ENCODE results near the gene LGMN. TPM values are rescaled to one million over a fixed set of nuclear protein-coding genes. Genes with fewer than 3 reads are reported as not detected.

LGMN gene
- total RNA-seq, 2 experiments from 2014 or later: 3.2 to 5.6 TPM

GRCh38 chr14:92740440-92740839 lies 8.0 kb downstream of the LGMN start:
- CTCF ChIA-PET: interaction anchor here (0.5 kb wide), 1 partner anchor 1734 kb away, joined by 3 read pairs; no protein-coding TSS in a partner anchor
- Mint-ChIP-seq H3K9me3 (ENCODE audit: low read depth) (no peaks in the 10 kb centered on the region), H3K36me3 (ENCODE audit: low read depth) (no peaks in the 10 kb centered on the region), H3K27me3 (no peaks in the 10 kb centered on the region), H3K4me1 (peaks cover 11% of the 10 kb centered on the region), H3K4me3 (no peak overlapping the region), H3K27ac (no peak overlapping the region)
- no peak for ATAC-seq
- intact Hi-C loops (cut with DNase I, micrococcal nuclease): no loop called here
- no peak for DNase-seq
- POLR2A ChIA-PET: no interaction called here

- H3K36me3 Mint-ChIP-seq (ENCODE audit: low read depth): no peaks in the 10 kb centered on the region
- no peaks in the 10 kb centered on the region for H3K27me3 Mint-ChIP-seq
- ATAC-seq (no peak), DNase-seq (no peak)
- CTCF ChIA-PET: no interaction called here
- H3K27ac Mint-ChIP-seq: no peak overlapping the region
- no peak overlapping the region for H3K4me3 Mint-ChIP-seq
- peaks cover 11% of the 10 kb centered on the region for H3K4me1 Mint-ChIP-seq
- POLR2A ChIA-PET: no interaction called here
- no peaks in the 10 kb centered on the region for H3K9me3 Mint-ChIP-seq (ENCODE audit: low read depth)
- intact Hi-C loops (cut with DNase I, micrococcal nuclease): no loop called here
These were observed 10.7 kb downstream of the LGMN start for GRCh38 chr14:92737619-92738188.

- H3K27me3 Mint-ChIP-seq: peaks cover 2% of the 10 kb centered on the region
- intact Hi-C loops (cut with DNase I, micrococcal nuclease): no loop called here
- peaks cover 11% of the 10 kb centered on the region for H3K4me1 Mint-ChIP-seq
- peaks cover 4% of the 10 kb centered on the region for H3K36me3 Mint-ChIP-seq (ENCODE audit: low read depth)
- POLR2A ChIA-PET: no interaction called here
- CTCF ChIA-PET: no interaction called here
- H3K27ac Mint-ChIP-seq: no peak overlapping the region
- no peak for DNase-seq
- ATAC-seq: peak; percentile 42
- H3K9me3 Mint-ChIP-seq (ENCODE audit: low read depth): no peaks in the 10 kb centered on the region
- H3K4me3 Mint-ChIP-seq: no peak overlapping the region
These were observed 11.2 kb downstream of the LGMN start for GRCh38 chr14:92737206-92737605.

GRCh38 chr14:92735344-92735743 lies 13.1 kb downstream of the LGMN start:
- H3K9me3 Mint-ChIP-seq (ENCODE audit: low read depth): peaks cover 1% of the 10 kb centered on the region
- no peak for ATAC-seq
- H3K27ac Mint-ChIP-seq: no peak overlapping the region
- CTCF ChIA-PET: no interaction called here
- intact Hi-C loops (cut with DNase I, micrococcal nuclease): no loop called here
- POLR2A ChIA-PET: interaction anchor here (0.6 kb wide), 1 partner anchor 200 kb away, joined by 3 read pairs; no protein-coding TSS in a partner anchor
- DNase-seq: no peak
- peaks cover 11% of the 10 kb centered on the region for H3K4me1 Mint-ChIP-seq
- peaks cover 18% of the 10 kb centered on the region for H3K36me3 Mint-ChIP-seq (ENCODE audit: low read depth)
- no peak overlapping the region for H3K4me3 Mint-ChIP-seq
- peaks cover 5% of the 10 kb centered on the region for H3K27me3 Mint-ChIP-seq

GRCh38 chr14:92734618-92735017 lies 13.8 kb downstream of the LGMN start:
- intact Hi-C loops (cut with DNase I, micrococcal nuclease): no loop called here
- ATAC-seq (no peak), DNase-seq (no peak)
- Mint-ChIP-seq H3K36me3 (ENCODE audit: low read depth) (peaks cover 19% of the 10 kb centered on the region), H3K4me1 (peaks cover 19% of the 10 kb centered on the region), H3K27me3 (peaks cover 5% of the 10 kb centered on the region), H3K4me3 (no peak overlapping the region), H3K9me3 (ENCODE audit: low read depth) (peaks cover 1% of the 10 kb centered on the region), H3K27ac (no peak overlapping the region)
- POLR2A ChIA-PET: no interaction called here
- CTCF ChIA-PET: interaction anchor here (1.3 kb wide), 1 partner anchor 48 kb away, joined by 4 read pairs; no protein-coding TSS in a partner anchor

GRCh38 chr14:92733007-92733406 lies 15.4 kb downstream of the LGMN start:
- no peak for ATAC-seq

GRCh38 chr14:92731622-92732115 lies 16.8 kb downstream of the LGMN start:
- intact Hi-C loops (cut with DNase I, micrococcal nuclease): loop anchor here in 1 of 2 experiments (2.0 kb wide), 2 partner anchors 17 to 39 kb away; partner anchors contain the start of gene LGMN
- DNase-seq (no peak), ATAC-seq (no peak)
- peaks cover 22% of the 10 kb centered on the region for H3K36me3 Mint-ChIP-seq (ENCODE audit: low read depth)
- ChIA-PET CTCF (no interaction called here), POLR2A (no interaction called here)
- H3K4me1 Mint-ChIP-seq: peaks cover 19% of the 10 kb centered on the region
- no peak overlapping the region for H3K27ac Mint-ChIP-seq
- H3K9me3 Mint-ChIP-seq (ENCODE audit: low read depth): peaks cover 1% of the 10 kb centered on the region
- H3K4me3 Mint-ChIP-seq: no peak overlapping the region
- H3K27me3 Mint-ChIP-seq: peaks cover 5% of the 10 kb centered on the region

More at GRCh38 chr14:92733007-92733406, 15.4 kb downstream of the LGMN start:
- DNase-seq: no peak
- Mint-ChIP-seq H3K36me3 (ENCODE audit: low read depth) (peaks cover 19% of the 10 kb centered on the region), H3K27me3 (peaks cover 5% of the 10 kb centered on the region), H3K27ac (no peak overlapping the region), H3K9me3 (ENCODE audit: low read depth) (peaks cover 1% of the 10 kb centered on the region), H3K4me3 (no peak overlapping the region), H3K4me1 (peaks cover 29% of the 10 kb centered on the region)
- ChIA-PET POLR2A (no interaction called here), CTCF (interaction anchor here (0.7 to 1.2 kb wide), 3 partner anchors 8 to 472 kb away, joined by 3 to 4 read pairs (median 3); no protein-coding TSS in a partner anchor)
- intact Hi-C loops (cut with DNase I, micrococcal nuclease): no loop called here

GRCh38 chr14:92729634-92730358 lies 18.6 kb downstream of the LGMN start:
- peaks cover 5% of the 10 kb centered on the region for H3K27me3 Mint-ChIP-seq
- POLR2A ChIA-PET: no interaction called here
- peak overlapping the region; percentile 24 for H3K27ac Mint-ChIP-seq
- peaks cover 1% of the 10 kb centered on the region for H3K9me3 Mint-ChIP-seq (ENCODE audit: low read depth)
- ATAC-seq: peak; percentile 37
- H3K36me3 Mint-ChIP-seq (ENCODE audit: low read depth): peaks cover 22% of the 10 kb centered on the region
- DNase-seq: peak; percentile 58
- peaks cover 20% of the 10 kb centered on the region for H3K4me1 Mint-ChIP-seq
- peak overlapping the region; percentile 5 for H3K4me3 Mint-ChIP-seq
- intact Hi-C loops (cut with DNase I, micrococcal nuclease): loop anchor here (1.0 to 2.0 kb wide), 3 partner anchors 19 to 41 kb away; partner anchors contain the start of gene LGMN (in 2 of the 2)
- CTCF ChIA-PET: interaction anchor here (1.0 to 1.4 kb wide), 2 partner anchors 20 to 54 kb away, joined by 3 read pairs; no protein-coding TSS in a partner anchor

- ChIA-PET CTCF (interaction anchor here (1.0 to 1.1 kb wide), 2 partner anchors 46 to 55 kb away, joined by 3 to 4 read pairs; no protein-coding TSS in a partner anchor), POLR2A (interaction anchor here (0.6 to 0.7 kb wide), 3 partner anchors 39 to 222 kb away, joined by 3 to 6 read pairs (median 4); no protein-coding TSS in a partner anchor)
- peak; percentile 97 for ATAC-seq
- Mint-ChIP-seq H3K36me3 (ENCODE audit: low read depth) (peaks cover 22% of the 10 kb centered on the region), H3K27me3 (peaks cover 5% of the 10 kb centered on the region), H3K4me1 (peaks cover 20% of the 10 kb centered on the region), H3K9me3 (ENCODE audit: low read depth) (peaks cover 1% of the 10 kb centered on the region), H3K4me3 (no peak overlapping the region), H3K27ac (no peak overlapping the region)
- peak; percentile 84 for DNase-seq
- intact Hi-C loops (cut with DNase I, micrococcal nuclease): loop anchor here in 1 of 2 experiments (2.0 kb wide), 1 partner anchor 42 kb away; no protein-coding TSS in a partner anchor
These were observed 19.6 kb downstream of the LGMN start for GRCh38 chr14:92728759-92729364.

- ChIA-PET CTCF (interaction anchor here (1.1 to 1.2 kb wide), 2 partner anchors 9 to 24 kb away, joined by 3 read pairs; no protein-coding TSS in a partner anchor), POLR2A (no interaction called here)
- DNase-seq (no peak), ATAC-seq (no peak)
- Mint-ChIP-seq H3K4me1 (peaks cover 20% of the 10 kb centered on the region), H3K4me3 (no peak overlapping the region), H3K36me3 (ENCODE audit: low read depth) (peaks cover 14% of the 10 kb centered on the region), H3K27me3 (peaks cover 3% of the 10 kb centered on the region), H3K9me3 (ENCODE audit: low read depth) (peaks cover 1% of the 10 kb centered on the region), H3K27ac (no peak overlapping the region)
- intact Hi-C loops (cut with DNase I, micrococcal nuclease): no loop called here
These were observed 21.5 kb downstream of the LGMN start for GRCh38 chr14:92726933-92727262.

GRCh38 chr14:92726135-92726932 lies 22.1 kb downstream of the LGMN start:
- no peak for ATAC-seq
- ChIA-PET POLR2A (no interaction called here), CTCF (interaction anchor here (0.6 to 2.0 kb wide), 4 partner anchors 9 to 372 kb away, joined by 3 to 5 read pairs (median 3); no protein-coding TSS in a partner anchor)
- Mint-ChIP-seq H3K9me3 (ENCODE audit: low read depth) (no peaks in the 10 kb centered on the region), H3K27ac (no peak overlapping the region), H3K27me3 (peaks cover under 1% of the 10 kb centered on the region), H3K4me1 (peaks cover 20% of the 10 kb centered on the region), H3K4me3 (no peak overlapping the region), H3K36me3 (ENCODE audit: low read depth) (peaks cover 9% of the 10 kb centered on the region)
- DNase-seq: peak; percentile 46
- intact Hi-C loops (cut with DNase I, micrococcal nuclease): no loop called here

Data from activated CD4-positive, alpha-beta T cell treated with anti-CD3 and anti-CD28 coated beads for 36 hours (primary cell).